LNCaP clone FGC (cell line): ENCODE results near the gene MARCHF10.

ENCODE experiments used
- DNase-seq: peaks from one replicate; pipeline ENCODE4 v3.0.0-alpha.2; 2011; ENCODE audit warnings: low read depth
- H3K4me3 ChIP-seq: 2 replicates; pipeline ENCODE4 v1.5.1; 2011; ENCODE audit warnings: mild to moderate bottlenecking, low read depth, low read length, control low read depth
- TF ChIP-seq, protein P1 (sequence below): IDR thresholded peaks from 2 replicates; pipeline ENCODE4 v1.5.1; 2012; ENCODE audit warnings: mild to moderate bottlenecking; ENCODE audit not compliant: control insufficient read depth, insufficient read depth; ENCODE audit errors: extremely low read depth

MARCHF10 gene

DNA sequence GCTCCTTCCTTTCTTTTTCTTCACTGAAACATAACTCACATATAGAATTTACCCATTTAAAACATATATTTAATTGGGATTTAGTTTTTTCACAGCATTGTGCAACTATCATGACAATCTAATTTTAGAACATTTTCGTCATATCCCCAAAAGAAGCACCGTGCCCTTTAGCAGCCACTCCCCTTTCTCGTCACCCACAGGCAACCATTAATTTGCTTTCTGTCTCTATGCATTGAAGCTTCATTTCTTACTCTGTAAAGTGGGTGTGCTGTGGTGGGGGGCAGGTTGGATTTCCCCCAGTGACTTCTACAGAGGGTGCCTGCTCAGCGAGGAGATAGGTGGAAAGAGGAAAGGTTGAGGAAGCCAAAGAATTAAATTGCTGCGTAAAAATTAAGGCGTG, 144.8 kb downstream of the MARCHF10 start:
- no peak for DNase-seq

DNA sequence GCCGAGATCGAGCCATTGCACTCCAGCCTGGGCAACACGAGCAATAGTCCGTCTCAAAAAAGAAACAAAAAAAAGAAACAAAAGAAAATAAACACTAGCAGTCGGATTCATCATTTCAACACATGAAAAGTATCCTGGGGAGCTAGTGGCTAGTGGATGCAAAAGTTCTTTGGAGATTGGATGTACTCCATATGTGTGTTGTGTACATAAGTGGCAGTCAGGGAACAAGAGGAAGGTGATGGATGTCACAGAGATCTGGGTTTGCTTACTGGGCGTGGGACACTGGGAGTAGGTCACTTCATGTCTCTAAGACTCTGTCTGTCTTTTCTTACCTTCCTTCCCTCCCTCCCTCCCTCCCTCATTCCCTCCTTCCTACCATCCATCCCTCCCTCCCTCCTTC, 145.3 kb downstream of the MARCHF10 start:
- no peak overlapping the region for H3K4me3 ChIP-seq
- DNase-seq = no peak
- TF ChIP-seq, protein P1, sequence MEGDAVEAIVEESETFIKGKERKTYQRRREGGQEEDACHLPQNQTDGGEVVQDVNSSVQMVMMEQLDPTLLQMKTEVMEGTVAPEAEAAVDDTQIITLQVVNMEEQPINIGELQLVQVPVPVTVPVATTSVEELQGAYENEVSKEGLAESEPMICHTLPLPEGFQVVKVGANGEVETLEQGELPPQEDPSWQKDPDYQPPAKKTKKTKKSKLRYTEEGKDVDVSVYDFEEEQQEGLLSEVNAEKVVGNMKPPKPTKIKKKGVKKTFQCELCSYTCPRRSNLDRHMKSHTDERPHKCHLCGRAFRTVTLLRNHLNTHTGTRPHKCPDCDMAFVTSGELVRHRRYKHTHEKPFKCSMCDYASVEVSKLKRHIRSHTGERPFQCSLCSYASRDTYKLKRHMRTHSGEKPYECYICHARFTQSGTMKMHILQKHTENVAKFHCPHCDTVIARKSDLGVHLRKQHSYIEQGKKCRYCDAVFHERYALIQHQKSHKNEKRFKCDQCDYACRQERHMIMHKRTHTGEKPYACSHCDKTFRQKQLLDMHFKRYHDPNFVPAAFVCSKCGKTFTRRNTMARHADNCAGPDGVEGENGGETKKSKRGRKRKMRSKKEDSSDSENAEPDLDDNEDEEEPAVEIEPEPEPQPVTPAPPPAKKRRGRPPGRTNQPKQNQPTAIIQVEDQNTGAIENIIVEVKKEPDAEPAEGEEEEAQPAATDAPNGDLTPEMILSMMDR = no peak

More for the DNA sequence above, 144.8 kb downstream of the MARCHF10 start:
- TF ChIP-seq, protein P1 = no peak
- H3K4me3 ChIP-seq = no peak overlapping the region

DNA sequence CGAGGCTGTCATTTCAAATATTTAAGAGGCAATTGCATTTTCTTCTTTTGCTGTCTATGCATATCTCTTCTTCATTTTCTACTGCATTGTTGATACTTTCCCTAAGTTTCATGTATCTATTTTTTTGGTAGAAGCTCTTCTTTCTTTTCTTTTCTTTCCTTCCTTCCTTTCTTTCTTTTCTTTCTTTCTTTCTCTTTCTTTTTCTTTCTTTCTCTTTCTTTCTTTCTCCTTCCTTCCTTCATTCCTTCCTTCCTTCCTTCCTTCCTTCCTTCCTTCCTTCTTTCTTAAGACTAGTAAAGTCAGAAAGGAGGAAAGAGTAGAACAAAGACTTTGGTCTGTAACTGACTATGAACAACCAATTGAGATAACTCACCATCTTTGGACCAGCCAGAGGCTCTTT, 146.8 kb downstream of the MARCHF10 start:
- TF ChIP-seq, protein P1 = no peak
- no peak overlapping the region for H3K4me3 ChIP-seq
- DNase-seq = no peak

DNA sequence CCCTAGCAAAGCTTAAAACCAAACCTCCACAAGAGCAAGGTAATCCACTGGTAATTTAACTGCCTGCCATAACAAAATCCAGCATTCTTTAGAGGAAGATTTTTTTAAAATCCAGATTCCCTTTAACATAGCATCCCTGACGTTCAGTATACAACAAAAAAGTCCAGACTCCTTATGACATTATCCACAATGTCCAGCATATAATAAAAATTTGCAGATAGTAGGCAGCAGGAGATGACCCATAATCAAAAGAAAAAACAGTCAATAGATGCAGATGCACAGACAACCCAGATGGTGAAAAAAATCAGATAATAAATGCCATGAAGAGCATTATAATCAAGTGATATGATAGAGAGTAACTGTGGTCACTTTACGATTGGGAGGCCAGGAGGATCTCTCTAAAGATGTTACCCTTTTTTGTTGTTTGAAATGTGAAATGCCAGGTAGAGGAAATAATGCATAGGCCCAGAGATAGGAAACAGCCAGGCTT, 147.4 kb downstream of the MARCHF10 start:
- no peak for DNase-seq
- TF ChIP-seq, protein P1 = no peak

DNA sequence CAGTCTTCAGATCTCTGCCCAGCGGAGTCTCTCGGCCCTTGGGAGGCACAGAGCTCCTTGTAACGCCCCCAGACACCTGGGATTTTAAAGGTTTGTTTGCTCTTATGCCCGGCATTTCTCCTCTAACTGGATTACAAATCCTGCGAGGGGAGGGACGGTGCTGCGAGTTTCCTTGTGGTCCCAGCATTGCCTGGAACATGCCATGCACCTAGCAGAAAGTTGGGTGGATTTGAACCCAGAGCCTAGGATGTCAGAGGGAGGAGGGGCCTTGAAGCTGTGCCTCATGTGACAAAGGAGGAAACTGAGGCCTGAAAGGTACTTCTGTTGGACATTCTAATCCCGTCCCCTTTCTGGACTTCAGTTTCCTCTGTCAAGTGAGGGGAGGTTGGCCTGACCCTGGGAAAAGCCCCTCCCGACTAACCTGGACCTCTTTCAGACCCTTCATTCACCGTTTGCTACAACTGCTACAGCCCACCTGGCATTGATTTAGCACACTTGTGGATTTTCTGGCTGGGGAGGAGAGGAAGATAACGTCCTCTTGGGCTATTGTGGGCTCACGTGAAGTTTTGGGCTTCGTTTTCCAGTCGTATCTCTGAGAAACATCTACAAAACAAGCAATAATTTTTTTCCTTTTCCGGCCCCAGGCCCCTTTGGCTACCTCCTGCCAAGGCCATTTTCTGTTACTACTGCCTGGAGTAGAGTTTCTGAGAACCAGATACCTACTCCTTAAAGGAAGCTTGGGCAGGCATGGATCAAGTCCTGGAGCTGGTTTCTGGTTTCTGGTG, 149.8 kb downstream of the MARCHF10 start:
- TF ChIP-seq, protein P1 = no peak
- no peak for DNase-seq
- no peak overlapping the region for H3K4me3 ChIP-seq

More for the DNA sequence above, 147.4 kb downstream of the MARCHF10 start:
- H3K4me3 ChIP-seq = no peak overlapping the region

DNA sequence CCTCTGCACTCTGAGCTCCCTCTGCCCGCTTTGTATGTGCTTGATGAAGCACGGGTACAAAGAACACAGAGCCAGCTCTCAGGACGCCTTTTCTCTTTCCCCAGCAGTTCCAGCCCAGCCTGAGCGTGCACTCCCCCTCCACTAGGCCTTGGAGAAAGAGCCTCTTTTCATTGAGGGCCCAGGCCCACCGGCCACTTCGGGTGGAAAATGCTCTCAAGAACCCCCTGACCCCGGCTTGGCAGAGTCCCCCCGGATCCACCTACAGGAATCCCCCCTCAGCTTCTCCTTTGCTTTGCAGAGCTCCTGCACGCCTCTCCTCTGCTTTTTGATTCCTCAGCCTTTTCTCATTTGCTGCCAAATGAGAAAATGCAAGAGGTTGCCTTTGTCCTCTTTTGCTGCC, 150.4 kb downstream of the MARCHF10 start:
- TF ChIP-seq, protein P1 = no peak
- DNase-seq = no peak
- no peak overlapping the region for H3K4me3 ChIP-seq

DNA sequence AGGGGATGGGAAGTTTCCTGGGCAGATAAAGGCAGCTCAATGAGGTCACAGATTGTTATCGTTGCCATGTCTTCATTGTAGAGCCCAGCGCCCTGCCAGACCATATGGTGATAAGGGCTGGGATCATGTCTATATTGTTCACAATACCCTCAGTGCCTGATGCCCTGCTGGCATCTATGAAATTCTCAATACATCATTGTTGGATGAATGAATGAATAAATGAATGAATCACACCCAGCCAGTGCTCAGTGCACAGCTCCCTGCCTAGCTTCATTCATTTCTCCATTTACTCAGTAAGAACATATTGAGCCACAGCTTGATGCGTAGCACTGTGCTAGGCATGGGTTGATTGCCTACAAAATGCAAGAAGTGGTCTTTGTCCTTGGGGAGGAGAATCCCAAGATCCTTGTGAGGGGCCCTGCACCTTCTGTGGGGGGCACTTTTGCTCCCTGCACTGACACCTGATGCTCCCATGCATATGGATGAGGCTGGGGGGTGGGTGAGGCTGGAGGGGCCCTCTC, 150.9 kb downstream of the MARCHF10 start:
- TF ChIP-seq, protein P1 = no peak
- no peak overlapping the region for H3K4me3 ChIP-seq
- DNase-seq = no peak
